MV-4-11 (cell line): Measurements from ENCODE around the gene ROR2.
A peak's percentile ranks its signal among the peaks of the same experiment; 100 is the strongest.
"Not testable (repeated sequence)": the region's sequence is repeated elsewhere in the genome, so short reads cannot be mapped to it uniquely, and the experiment has no call there.

Source experiments
- DNase-seq: peaks from one replicate; lab custom pipeline; 2025; lab: John Stamatoyannopoulos, UW

The ROR2 gene

DNA sequence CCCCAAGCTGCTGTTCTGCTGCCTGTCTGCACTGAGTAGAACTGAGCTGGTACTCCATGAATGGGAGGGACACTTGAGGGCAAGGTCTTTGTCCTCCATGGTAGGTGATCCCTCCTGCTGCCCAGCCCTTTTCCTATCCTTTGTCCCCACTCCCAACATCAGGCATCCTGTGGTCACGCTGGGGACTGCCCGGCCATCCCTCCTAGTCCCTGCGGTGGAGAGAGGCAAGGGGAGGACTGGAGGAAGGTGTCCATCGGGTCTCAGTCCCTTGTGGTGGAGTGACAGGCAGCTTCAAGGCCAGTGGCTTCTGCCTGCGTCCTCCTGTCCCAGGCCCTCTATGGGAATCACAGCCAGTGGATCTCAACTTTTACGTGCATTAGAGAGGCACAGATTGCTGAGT lies 25.9 kb downstream of the ROR2 start:
- no peak for DNase-seq

- no peak for DNase-seq
Measured at GRCh38 chr9:91923145-91923544, 26.9 kb downstream of the ROR2 start.

DNA sequence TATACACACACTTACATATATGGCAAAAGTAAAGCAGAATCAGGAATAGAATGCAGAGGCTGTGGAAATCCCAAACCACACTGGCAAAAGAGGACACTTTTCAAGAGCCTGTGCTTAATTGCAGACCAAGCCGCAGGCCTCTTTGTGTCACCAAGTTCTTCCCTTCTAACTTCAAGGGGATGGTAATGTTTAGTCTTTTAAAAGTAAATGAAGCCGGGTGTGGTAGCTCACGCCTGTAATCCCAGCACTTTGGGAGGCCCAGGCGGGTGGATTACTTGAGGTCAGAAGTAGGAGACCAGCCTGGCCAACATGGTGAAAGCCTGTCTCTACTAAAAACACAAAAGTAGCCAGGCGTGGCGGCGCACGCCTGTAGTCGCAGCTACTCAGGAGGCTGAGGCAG lies 28.7 kb downstream of the ROR2 start:
- no peak for DNase-seq

GRCh38 chr9:91920630-91921350 lies 29.2 kb downstream of the ROR2 start:
- no peak for DNase-seq

DNA sequence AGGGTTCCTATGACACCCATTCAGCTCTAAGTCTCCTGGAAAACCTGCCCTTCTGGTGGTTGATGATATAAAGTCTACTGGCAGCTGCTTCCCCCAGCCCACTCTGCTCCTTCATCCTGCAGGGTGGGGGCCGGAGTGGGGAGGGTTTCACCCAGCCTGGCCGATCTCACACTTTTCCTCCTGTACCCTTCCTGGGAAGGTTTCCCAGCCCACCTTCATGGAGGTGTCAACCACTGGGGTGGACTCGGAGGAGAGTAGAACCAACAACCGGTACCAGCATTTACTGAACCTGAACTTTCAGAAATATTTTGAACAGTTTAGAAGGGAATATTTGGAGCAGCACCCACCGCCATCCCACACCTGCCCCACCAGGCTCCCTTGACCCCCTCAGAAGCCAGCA lies 30.4 kb downstream of the ROR2 start:
- DNase-seq = no peak

- no peak for DNase-seq
Measured at GRCh38 chr9:91917436-91917835, 32.6 kb downstream of the ROR2 start.

- DNase-seq = no peak
Measured at GRCh38 chr9:91915524-91916263, 34.3 kb downstream of the ROR2 start.

DNA sequence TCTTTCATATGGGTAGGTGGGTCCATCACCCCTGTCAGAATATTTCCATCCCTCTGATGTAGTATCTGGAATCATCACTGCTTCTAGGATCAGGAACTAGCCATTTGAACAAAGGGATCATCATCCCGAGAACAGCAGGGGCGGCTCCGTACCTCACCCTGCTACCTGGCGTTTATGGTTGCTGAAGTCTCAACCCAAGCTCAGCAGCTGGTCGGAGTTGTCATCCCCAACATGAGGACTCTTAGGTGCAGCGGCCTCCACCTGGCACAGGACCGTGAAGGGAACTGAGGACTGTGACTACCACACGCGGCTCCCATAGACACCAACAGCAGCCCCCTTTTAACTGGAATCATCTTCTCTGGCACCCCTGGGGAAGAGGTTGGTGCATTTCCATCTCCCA lies 35.1 kb downstream of the ROR2 start:
- DNase-seq = no peak

DNA sequence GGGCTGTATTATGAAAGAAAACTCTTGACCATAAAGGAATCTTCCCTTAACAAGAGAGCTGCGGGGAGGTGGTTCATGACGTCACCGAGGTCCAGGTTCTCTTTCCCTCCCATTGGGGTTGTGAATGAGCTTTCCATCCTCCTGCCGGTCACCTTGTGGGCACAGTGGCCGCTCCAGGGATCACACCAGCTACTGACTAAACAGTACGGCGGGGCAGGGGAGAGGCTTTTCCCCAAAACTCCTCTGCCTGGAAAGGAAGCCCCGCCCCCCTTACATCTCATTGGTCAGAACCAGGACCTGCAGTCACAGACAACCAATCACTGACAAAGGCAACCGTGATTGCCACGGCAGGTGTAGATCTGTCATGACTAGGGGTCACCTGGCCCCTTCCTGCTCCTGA lies 35.6 kb downstream of the ROR2 start:
- no peak for DNase-seq

GRCh38 chr9:91913986-91914385 lies 36.0 kb downstream of the ROR2 start:
- no peak for DNase-seq

DNA sequence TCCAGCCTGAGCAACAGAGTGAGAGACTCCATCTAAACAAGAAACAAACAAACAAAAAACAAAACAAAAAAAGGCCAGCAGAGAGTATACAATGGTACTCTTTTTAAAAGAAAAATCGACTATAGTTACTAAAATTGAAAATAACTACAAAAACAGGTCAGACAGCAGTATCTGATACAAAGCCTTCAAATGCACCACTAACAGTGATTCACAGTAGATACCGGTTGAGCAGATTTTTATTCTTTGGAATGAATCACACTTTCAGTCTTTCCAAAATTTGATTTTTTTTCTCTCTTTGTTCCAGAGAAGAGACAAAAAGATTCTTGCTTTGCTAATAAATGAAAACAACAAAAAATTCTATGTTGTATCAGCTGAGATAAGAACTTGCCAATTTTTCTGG lies 36.9 kb downstream of the ROR2 start:
- DNase-seq = no peak

- DNase-seq = no peak
Measured at GRCh38 chr9:91911657-91912056, 38.4 kb downstream of the ROR2 start.

GRCh38 chr9:91909256-91909655 lies 40.8 kb downstream of the ROR2 start:
- DNase-seq = not testable (repeated sequence)

- DNase-seq = peak; percentile 38
Measured at GRCh38 chr9:91908746-91909145, 41.3 kb downstream of the ROR2 start.

GRCh38 chr9:91908293-91908623 lies 41.8 kb downstream of the ROR2 start:
- DNase-seq = no peak

DNA sequence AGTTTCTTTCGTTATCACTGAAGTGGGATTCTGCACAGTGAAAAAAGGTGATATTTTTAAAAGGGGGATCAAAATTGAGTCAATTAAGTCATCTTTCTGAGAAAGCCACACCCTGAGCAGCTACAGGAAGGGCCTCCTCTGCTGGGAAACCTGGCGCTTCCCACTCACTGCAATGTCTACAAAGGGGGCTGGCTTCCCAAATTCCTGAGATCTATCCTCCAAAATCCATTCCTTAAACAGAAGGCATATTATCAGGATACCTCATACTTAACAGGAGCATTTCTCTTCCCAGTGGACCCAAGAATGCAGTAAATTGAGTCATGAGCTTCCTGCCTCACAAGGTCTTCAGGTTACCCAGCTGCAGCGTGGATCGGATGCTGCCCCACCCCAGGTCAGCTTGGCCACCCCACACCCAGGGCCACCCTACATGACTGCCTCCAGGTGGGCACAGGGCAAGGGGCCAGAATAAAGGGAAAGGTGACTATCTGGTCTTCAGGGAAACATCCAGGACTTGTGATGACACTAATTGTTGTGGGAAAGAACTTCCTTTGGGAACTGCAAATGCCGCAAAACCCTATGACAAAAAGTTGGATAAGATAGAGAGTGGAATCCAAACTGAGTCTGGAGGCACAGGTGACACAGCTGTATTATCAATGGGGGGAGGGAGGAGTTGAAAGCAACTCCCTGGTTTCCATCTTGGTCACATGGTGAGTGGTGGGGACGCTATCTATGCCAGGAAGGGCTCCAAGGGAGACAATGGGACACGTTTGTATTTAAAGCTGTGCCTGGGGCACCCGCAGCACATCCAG lies 42.3 kb downstream of the ROR2 start:
- no peak for DNase-seq

GRCh38 chr9:91905991-91906469 lies 44.0 kb downstream of the ROR2 start:
- DNase-seq = peak; percentile 44

DNA sequence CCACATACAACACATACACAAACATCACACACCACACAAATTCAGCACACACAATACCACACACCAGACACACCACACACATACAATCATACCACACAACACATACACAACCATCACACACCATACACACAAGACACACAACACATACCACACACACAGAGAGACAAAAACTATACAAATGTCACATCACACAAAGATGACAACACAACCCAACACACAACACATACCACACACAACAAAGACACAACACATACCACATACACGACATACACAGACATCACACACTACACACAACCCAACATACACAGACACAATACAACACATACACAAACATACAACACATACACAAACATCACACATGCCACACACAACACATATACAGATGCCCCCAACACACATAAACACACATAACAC lies 44.8 kb downstream of the ROR2 start:
- no peak for DNase-seq

- no peak for DNase-seq
Measured at GRCh38 chr9:91904588-91905236, 45.3 kb downstream of the ROR2 start.

- DNase-seq = peak; percentile 77
Measured at GRCh38 chr9:91903126-91903911, 46.7 kb downstream of the ROR2 start.

DNA sequence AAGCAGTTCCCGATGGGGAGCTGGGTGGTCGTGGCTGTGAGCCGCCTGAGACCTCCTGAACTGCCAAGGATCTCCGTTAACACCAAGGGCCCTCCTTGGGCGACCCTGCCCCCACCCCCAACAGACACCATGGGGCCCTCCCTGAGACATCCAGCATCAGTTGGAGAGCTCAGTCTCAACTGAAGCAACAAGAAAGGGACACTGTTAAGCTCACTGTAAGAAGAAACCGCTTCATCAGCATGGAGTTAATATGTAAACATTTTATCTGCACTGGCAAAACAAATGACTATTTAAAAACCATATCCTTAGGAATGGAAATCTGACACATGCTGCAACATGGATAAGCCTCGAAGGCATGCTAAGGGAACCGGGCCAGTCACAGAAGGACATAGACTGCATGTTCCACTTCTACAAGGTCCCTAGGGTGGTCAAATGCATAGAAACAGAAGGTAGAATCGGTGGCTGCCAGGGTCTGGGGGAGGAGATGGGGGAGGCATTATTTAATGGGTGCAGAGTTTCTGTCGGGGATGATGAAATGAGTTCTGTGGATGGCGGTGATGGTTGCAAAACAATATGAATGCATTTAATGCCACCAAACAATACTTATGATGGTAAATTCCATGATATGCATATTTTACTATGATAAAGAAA lies 47.4 kb downstream of the ROR2 start:
- DNase-seq = no peak
